Type B pancreatic cell (in vitro differentiated cells): ENCODE results near the gene TRIP10. TPM values are rescaled to one million over a fixed set of nuclear protein-coding genes. Genes with fewer than 3 reads are reported as not detected.
"Not testable (repeated sequence)": the region's sequence is repeated elsewhere in the genome, so short reads cannot be mapped to it uniquely, and the experiment has no call there.

Experiments used
- DNase-seq: peaks from one replicate; pipeline ENCODE4 v3.0.0; 2021; ENCODE audit warnings: mixed read lengths; ENCODE audit not compliant: unreplicated experiment; ENCODE audit errors: extremely low spot score
- H3K27ac Mint-ChIP-seq: 2 replicates; pipeline ENCODE4 v1.8.0; 2021; ENCODE audit warnings: mild to moderate bottlenecking, mixed read lengths
- H3K27me3 Mint-ChIP-seq: 2 replicates; pipeline ENCODE4 v1.8.0; 2021; ENCODE audit warnings: mixed read lengths
- H3K36me3 Mint-ChIP-seq: 2 replicates; pipeline ENCODE4 v1.8.0; 2021; ENCODE audit warnings: mixed read lengths
- H3K4me1 Mint-ChIP-seq: one replicate; pipeline ENCODE4 v1.8.0; 2021; ENCODE audit warnings: mixed read lengths; ENCODE audit not compliant: unreplicated experiment
- H3K4me3 Mint-ChIP-seq: 2 replicates; pipeline ENCODE4 v1.8.0; 2021; ENCODE audit warnings: mild to moderate bottlenecking, mixed read lengths
- H3K9me3 Mint-ChIP-seq: 2 replicates; pipeline ENCODE4 v1.8.0; 2021; ENCODE audit warnings: mixed read lengths
- total RNA-seq: library from RNA; stranded (reverse); gene quantifications from 2 replicates; pipeline ENCODE4 v1.2.1, GENCODE V29; 2021; ENCODE audit warnings: low replicate concordance
- TF ChIP-seq, protein P1 (sequence below): fragments of 200-600 bp; sonication (generic); conservative IDR thresholded peaks from 2 replicates; pipeline ENCODE4 v1.5.0; 2021; ENCODE audit warnings: antibody characterized with exemption, mild to moderate bottlenecking

The TRIP10 gene
- total RNA-seq, 1 donor from 2014 or later = 35.1 TPM

- H3K9me3 Mint-ChIP-seq = no peaks in the 10 kb centered on the region
- DNase-seq = no peak
- no peak overlapping the region for H3K4me3 Mint-ChIP-seq
- peaks cover 52% of the 10 kb centered on the region for H3K27me3 Mint-ChIP-seq
- H3K4me1 Mint-ChIP-seq = no peaks in the 10 kb centered on the region
- H3K27ac Mint-ChIP-seq = no peak overlapping the region
- TF ChIP-seq, protein P1, sequence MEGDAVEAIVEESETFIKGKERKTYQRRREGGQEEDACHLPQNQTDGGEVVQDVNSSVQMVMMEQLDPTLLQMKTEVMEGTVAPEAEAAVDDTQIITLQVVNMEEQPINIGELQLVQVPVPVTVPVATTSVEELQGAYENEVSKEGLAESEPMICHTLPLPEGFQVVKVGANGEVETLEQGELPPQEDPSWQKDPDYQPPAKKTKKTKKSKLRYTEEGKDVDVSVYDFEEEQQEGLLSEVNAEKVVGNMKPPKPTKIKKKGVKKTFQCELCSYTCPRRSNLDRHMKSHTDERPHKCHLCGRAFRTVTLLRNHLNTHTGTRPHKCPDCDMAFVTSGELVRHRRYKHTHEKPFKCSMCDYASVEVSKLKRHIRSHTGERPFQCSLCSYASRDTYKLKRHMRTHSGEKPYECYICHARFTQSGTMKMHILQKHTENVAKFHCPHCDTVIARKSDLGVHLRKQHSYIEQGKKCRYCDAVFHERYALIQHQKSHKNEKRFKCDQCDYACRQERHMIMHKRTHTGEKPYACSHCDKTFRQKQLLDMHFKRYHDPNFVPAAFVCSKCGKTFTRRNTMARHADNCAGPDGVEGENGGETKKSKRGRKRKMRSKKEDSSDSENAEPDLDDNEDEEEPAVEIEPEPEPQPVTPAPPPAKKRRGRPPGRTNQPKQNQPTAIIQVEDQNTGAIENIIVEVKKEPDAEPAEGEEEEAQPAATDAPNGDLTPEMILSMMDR = no peak
- no peaks in the 10 kb centered on the region for H3K36me3 Mint-ChIP-seq
Measured at GRCh38 chr19:6708346-6708745, 31.1 kb upstream of the TRIP10 start.

- not testable (repeated sequence) for H3K36me3 Mint-ChIP-seq, DNase-seq, H3K27ac Mint-ChIP-seq, H3K4me3 Mint-ChIP-seq, H3K4me1 Mint-ChIP-seq, H3K9me3 Mint-ChIP-seq
- peaks cover 52% of the 10 kb centered on the region for H3K27me3 Mint-ChIP-seq
Measured at GRCh38 chr19:6708913-6709312, 30.6 kb upstream of the TRIP10 start.

DNA sequence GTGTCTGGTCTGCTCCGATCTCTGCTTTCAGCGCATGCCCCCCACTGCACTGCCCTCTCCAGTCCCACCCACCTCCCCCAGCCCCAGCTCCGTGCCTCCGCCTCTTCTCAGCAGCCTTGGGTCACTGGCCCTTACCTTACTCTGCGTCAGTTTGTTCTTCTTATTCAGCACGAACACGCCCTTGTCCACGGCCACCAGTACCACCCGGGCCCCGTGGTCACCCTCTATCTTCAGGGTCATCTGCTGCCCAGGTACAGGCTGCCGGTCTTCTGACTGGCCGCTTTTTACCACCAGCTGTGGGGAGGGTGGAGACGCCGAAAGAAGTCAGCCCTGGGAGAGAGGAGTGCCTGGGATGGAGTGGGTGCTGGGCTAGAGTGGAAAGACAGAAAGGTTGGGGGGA is 29.9 kb upstream of the TRIP10 start:
- DNase-seq = no peak
- Mint-ChIP-seq H3K9me3 (no peaks in the 10 kb centered on the region), H3K4me1 (no peaks in the 10 kb centered on the region), H3K27me3 (peaks cover 52% of the 10 kb centered on the region), H3K4me3 (no peak overlapping the region), H3K27ac (no peak overlapping the region), H3K36me3 (no peaks in the 10 kb centered on the region)
- TF ChIP-seq, protein P1 = no peak

DNA sequence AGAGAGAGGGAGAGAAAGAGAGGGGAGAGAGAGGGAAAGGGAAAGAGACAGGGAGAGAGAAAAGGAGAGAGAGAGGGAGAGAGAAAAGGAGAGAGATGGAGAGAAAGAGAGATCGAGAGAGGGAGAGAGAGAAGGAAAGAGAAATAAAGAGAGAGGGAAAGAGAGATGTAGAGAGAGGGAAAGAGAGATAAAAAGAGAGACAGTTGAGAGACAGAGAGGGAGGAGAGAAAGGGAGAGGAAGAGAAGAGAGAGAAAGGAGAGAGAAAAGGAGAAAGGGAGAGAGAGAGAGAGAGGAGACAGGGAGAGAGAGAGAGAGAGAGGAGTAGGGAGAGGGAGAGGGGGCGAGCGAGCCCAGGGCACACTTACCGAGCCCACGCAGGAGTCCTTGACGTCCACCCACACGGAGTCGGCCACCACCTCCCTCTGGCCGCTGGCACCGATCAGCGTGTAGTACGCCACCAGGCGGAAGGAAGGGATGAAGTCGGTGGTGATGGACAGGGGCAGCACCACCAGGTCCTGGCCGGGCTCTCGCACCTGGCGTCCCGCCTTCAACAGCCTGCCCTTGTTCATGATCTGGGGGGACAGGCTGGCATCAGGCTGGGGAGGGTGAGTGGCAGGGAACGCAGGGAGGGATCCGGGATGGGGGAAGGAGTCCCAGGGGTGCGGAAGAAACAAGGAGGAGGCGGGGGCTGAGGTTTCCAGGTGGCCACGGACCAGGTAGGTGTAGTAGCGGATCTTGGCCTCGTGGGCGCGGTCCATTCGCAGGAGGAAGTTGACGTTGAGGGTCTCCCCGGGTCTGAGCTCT is 29.0 kb upstream of the TRIP10 start:
- peaks cover 52% of the 10 kb centered on the region for H3K27me3 Mint-ChIP-seq
- H3K9me3 Mint-ChIP-seq = no peaks in the 10 kb centered on the region
- H3K4me1 Mint-ChIP-seq = no peaks in the 10 kb centered on the region
- no peak for DNase-seq
- TF ChIP-seq, protein P1 = peak; percentile 18
- no peak overlapping the region for H3K4me3 Mint-ChIP-seq
- no peak overlapping the region for H3K27ac Mint-ChIP-seq
- no peaks in the 10 kb centered on the region for H3K36me3 Mint-ChIP-seq

DNA sequence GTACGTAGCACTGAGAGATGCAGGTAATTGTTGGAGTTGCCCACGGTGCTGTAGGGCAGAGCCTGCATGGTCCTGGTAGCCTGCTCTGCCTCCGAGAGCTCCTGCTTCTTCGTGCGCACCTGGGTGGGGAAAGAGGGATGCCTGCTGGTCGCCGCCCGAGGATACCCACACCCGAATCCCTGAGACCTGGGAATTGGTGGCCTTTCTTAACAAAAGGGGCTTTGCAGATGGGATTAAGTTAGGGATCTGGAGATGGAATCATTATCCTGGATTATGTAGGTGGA is 28.5 kb upstream of the TRIP10 start:
- H3K27me3 Mint-ChIP-seq = peaks cover 52% of the 10 kb centered on the region
- no peaks in the 10 kb centered on the region for H3K36me3 Mint-ChIP-seq
- H3K9me3 Mint-ChIP-seq = no peaks in the 10 kb centered on the region
- DNase-seq = no peak
- no peaks in the 10 kb centered on the region for H3K4me1 Mint-ChIP-seq
- H3K27ac Mint-ChIP-seq = no peak overlapping the region
- no peak overlapping the region for H3K4me3 Mint-ChIP-seq
- TF ChIP-seq, protein P1 = no peak

DNA sequence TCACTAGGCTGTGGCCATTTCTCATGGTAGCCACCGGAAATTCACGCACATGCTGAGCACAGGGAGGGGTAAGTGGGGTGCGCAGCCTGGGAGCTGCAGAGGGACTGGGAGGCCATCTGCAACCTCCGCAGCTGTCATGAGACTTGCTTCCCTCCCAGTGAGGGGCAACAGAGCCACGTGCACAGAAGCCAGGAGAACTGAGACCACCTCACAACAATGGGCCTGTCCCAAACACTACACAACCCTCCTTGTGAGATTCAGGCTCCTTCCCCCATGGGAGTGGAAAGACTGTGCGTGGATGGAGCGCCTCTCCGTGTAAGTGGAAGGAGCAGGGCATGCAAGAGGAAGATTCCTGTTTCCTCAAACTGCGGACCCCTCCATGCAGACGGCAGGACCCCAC is 27.9 kb upstream of the TRIP10 start:
- Mint-ChIP-seq H3K4me1 (no peaks in the 10 kb centered on the region), H3K4me3 (no peak overlapping the region), H3K27ac (no peak overlapping the region), H3K27me3 (peaks cover 52% of the 10 kb centered on the region), H3K9me3 (no peaks in the 10 kb centered on the region), H3K36me3 (no peaks in the 10 kb centered on the region)
- TF ChIP-seq, protein P1 = no peak
- no peak for DNase-seq
